OCI-LY7 (cell line): ENCODE data around the gene PRKN. TPM values are rescaled to one million over a fixed set of nuclear protein-coding genes. Genes with fewer than 3 reads are reported as not detected.

ENCODE experiments used
- BruUV-seq: library from RNA; stranded (reverse); fragments of 400-500 nt; replicated peaks from 2 replicates; lab custom pipeline; 2021; lab: Mats Ljungman, UMichigan
- CTCF ChIA-PET: fragments of 300-600 bp; sonication (Branson Sonifier 250); formaldehyde crosslinking; loops from one replicate; lab custom pipeline; 2022; ENCODE audit warnings: antibody characterized with exemption; ENCODE audit not compliant: unreplicated experiment; lab: Charles Lee
- POLR2A ChIA-PET: fragments of 300-600 bp; sonication (Branson Sonifier 250); formaldehyde crosslinking; loops from one replicate; lab custom pipeline; 2022; ENCODE audit warnings: antibody characterized with exemption; lab: Charles Lee
- DNase-seq: peaks from one replicate; pipeline ENCODE4 v3.0.0-alpha.2; 2015; ENCODE audit warnings: low spot score
- H2AFZ ChIP-seq: fragments of 200-600 bp; sonication (generic), shearing (Covaris generic); 2 replicates; pipeline ENCODE4 v1.6.1; 2014; ENCODE audit warnings: mild to moderate bottlenecking, antibody characterized with exemption, low read length, moderate library complexity
- H3K27ac ChIP-seq: fragments of 200-600 bp; sonication (generic); 2 replicates; pipeline ENCODE4 v1.5.1; 2014; ENCODE audit warnings: mixed run types, low read depth, mild to moderate bottlenecking, moderate library complexity, low read length, inconsistent platforms; ENCODE audit not compliant: poor library complexity, severe bottlenecking
- H3K36me3 ChIP-seq: fragments of 200-600 bp; sonication (generic); 2 replicates; pipeline ENCODE4 v1.6.1; 2014; ENCODE audit warnings: mild to moderate bottlenecking, antibody characterized with exemption, low read length, moderate library complexity, mixed read lengths; ENCODE audit not compliant: insufficient read depth
- H3K4me1 ChIP-seq: fragments of 200-600 bp; sonication (generic); 2 replicates; pipeline ENCODE4 v1.5.1; 2014; ENCODE audit warnings: mild to moderate bottlenecking, low read length; ENCODE audit not compliant: insufficient read depth, poor library complexity, severe bottlenecking
- H3K4me2 ChIP-seq: fragments of 200-600 bp; sonication (generic); 2 replicates; pipeline ENCODE4 v1.6.1; 2014; ENCODE audit warnings: mild to moderate bottlenecking, low read length
- H3K4me3 ChIP-seq: fragments of 200-600 bp; sonication (generic); 2 replicates; pipeline ENCODE4 v1.5.1; 2014; ENCODE audit warnings: mild to moderate bottlenecking, low read depth, low read length; ENCODE audit not compliant: poor library complexity, severe bottlenecking
- H3K79me2 ChIP-seq: fragments of 200-600 bp; sonication (generic); 2 replicates; pipeline ENCODE4 v1.6.1; 2016; ENCODE audit warnings: low read depth, mild to moderate bottlenecking, low read length, moderate library complexity, mixed read lengths; ENCODE audit not compliant: insufficient read depth
- H3K9me2 ChIP-seq: fragments of 200-600 bp; sonication (generic); 2 replicates; pipeline ENCODE4 v1.6.1; 2016; ENCODE audit warnings: mild to moderate bottlenecking, low read length, mixed read lengths; ENCODE audit not compliant: insufficient read depth
- H3K9me3 ChIP-seq: fragments of 200-600 bp; sonication (generic); 2 replicates; pipeline ENCODE4 v1.6.1; 2014; ENCODE audit warnings: mild to moderate bottlenecking, mixed run types, low read length, mixed read lengths
- H4K20me1 ChIP-seq: fragments of 200-600 bp; sonication (generic); 2 replicates; pipeline ENCODE4 v1.6.1; 2014; ENCODE audit warnings: mild to moderate bottlenecking, antibody characterized with exemption, low read length, moderate library complexity, mixed read lengths; ENCODE audit not compliant: insufficient read depth
- CTCF ChIP-seq: fragments of 200-600 bp; sonication (generic); conservative IDR thresholded peaks from 2 replicates; pipeline ENCODE4 v1.5.1; 2014; ENCODE audit warnings: mild to moderate bottlenecking, antibody characterized with exemption, low read length, moderate library complexity, mixed read lengths
- EZH2phosphoT487 ChIP-seq: fragments of 200-600 bp; sonication (generic); IDR thresholded peaks from 2 replicates; pipeline ENCODE4 v1.6.1; 2018; ENCODE audit warnings: low read depth, borderline replicate concordance, mild to moderate bottlenecking, mixed run types, antibody characterized with exemption, low read length, moderate library complexity, mixed read lengths
- intact Hi-C: fragments of 100-400 bp; cut with micrococcal nuclease; formaldehyde crosslinking; loops from one replicate; pipeline ENCODE4 v1.10.0; 2022; ENCODE audit not compliant: unreplicated experiment
- total RNA-seq, 2 experiments: library from RNA; depleted of rRNA in 1 of 2; stranded (reverse); fragments of >200 nt in 1 of 2; shearing (Covaris generic) in 1 of 2; gene quantifications; 2 replicates each; pipeline ENCODE4 v1.2.3, GENCODE V29; 2014 to 2022

Gene PRKN
- total RNA-seq, 2 experiments from 2014 or later, result 1.3 to 2.0 TPM

GRCh38 chr6:161487694-161488093, 1239.9 kb downstream of the PRKN start:
- DNase-seq, result no peak
- no peaks in the 10 kb centered on the region for H3K4me1 ChIP-seq
- no peaks in the 10 kb centered on the region for H3K36me3 ChIP-seq
- no peaks in the 10 kb centered on the region for H4K20me1 ChIP-seq
- no peak overlapping the region for H2AFZ ChIP-seq
- H3K4me2 ChIP-seq, result no peak overlapping the region
- POLR2A ChIA-PET, result no interaction called here
- H3K9me3 ChIP-seq, result no peaks in the 10 kb centered on the region
- TF ChIP-seq CTCF, result no peak
- no peak for TF ChIP-seq EZH2phosphoT487
- no peaks in the 10 kb centered on the region for H3K9me2 ChIP-seq
- H3K27ac ChIP-seq, result no peak overlapping the region
- BruUV-seq, result no TSS peak
- H3K79me2 ChIP-seq, result no peaks in the 10 kb centered on the region
- H3K4me3 ChIP-seq, result no peak overlapping the region
- CTCF ChIA-PET, result no interaction called here
- intact Hi-C loops, result no loop called here

- Histone ChIP-seq H3K4me3 (no peak overlapping the region), H3K27ac (no peak overlapping the region), H3K36me3 (no peaks in the 10 kb centered on the region), H2AFZ (no peak overlapping the region), H3K79me2 (no peaks in the 10 kb centered on the region), H3K9me3 (no peaks in the 10 kb centered on the region), H3K9me2 (no peaks in the 10 kb centered on the region), H4K20me1 (no peaks in the 10 kb centered on the region), H3K4me1 (no peaks in the 10 kb centered on the region), H3K4me2 (no peak overlapping the region)
- CTCF ChIA-PET, result no interaction called here
- POLR2A ChIA-PET, result no interaction called here
- intact Hi-C loops, result no loop called here
- DNase-seq, result no peak
- no TSS peak for BruUV-seq
- TF ChIP-seq CTCF (no peak), EZH2phosphoT487 (no peak)
Measured at GRCh38 chr6:161487217-161487531, 1240.4 kb downstream of the PRKN start.

GRCh38 chr6:161486361-161487216, 1241.0 kb downstream of the PRKN start:
- no peaks in the 10 kb centered on the region for H3K79me2 ChIP-seq
- no peak overlapping the region for H3K27ac ChIP-seq
- DNase-seq, result no peak
- no peaks in the 10 kb centered on the region for H3K9me3 ChIP-seq
- H4K20me1 ChIP-seq, result no peaks in the 10 kb centered on the region
- intact Hi-C loops, result no loop called here
- no peaks in the 10 kb centered on the region for H3K9me2 ChIP-seq
- no peak overlapping the region for H3K4me2 ChIP-seq
- POLR2A ChIA-PET, result no interaction called here
- no peaks in the 10 kb centered on the region for H3K4me1 ChIP-seq
- no peaks in the 10 kb centered on the region for H3K36me3 ChIP-seq
- no peak for TF ChIP-seq CTCF
- no peak for TF ChIP-seq EZH2phosphoT487
- H3K4me3 ChIP-seq, result no peak overlapping the region
- H2AFZ ChIP-seq, result no peak overlapping the region
- CTCF ChIA-PET, result no interaction called here
- BruUV-seq, result no TSS peak
